RWPE1 (cell line): ENCODE data around the gene BCL3.

Experiments
- CTCF ChIA-PET: fragments of 350-600 bp; sonication (Branson Sonifier 250); formaldehyde crosslinking; extraction: SDS; loops from one replicate; lab custom pipeline; 2021; lab: Yijun Ruan, JAX
- POLR2A ChIA-PET: fragments of 400-600 bp; formaldehyde crosslinking; extraction: SDS; loops from one replicate; lab custom pipeline; 2020; ENCODE audit warnings: antibody characterized with exemption; ENCODE audit not compliant: low non-redundant PET; lab: Yijun Ruan, JAX
- DNase-seq: peaks from one replicate; pipeline ENCODE4 v3.0.0; 2012; ENCODE audit warnings: low spot score
- H3K27ac ChIP-seq: fragments of 450-650 bp; 2 replicates; pipeline ENCODE4 v1.5.1; 2017
- CTCF ChIP-seq: fragments of 450-650 bp; conservative IDR thresholded peaks from 2 replicates; pipeline ENCODE4 v1.5.1; 2017; ENCODE audit warnings: low read depth, mild to moderate bottlenecking

The BCL3 gene

GRCh38 chr19:44744871-44745332 lies 3.6 kb upstream of the BCL3 start:
- TF ChIP-seq CTCF: no peak
- CTCF ChIA-PET: interaction anchor here (1.9 kb wide), 1 partner anchor 21 kb away, joined by 11 read pairs; no protein-coding TSS in a partner anchor
- POLR2A ChIA-PET: no interaction called here
- no peak for DNase-seq
- H3K27ac ChIP-seq: peak overlapping the region; percentile 98

GRCh38 chr19:44745341-44745831 lies 3.1 kb upstream of the BCL3 start:
- ChIA-PET POLR2A (no interaction called here), CTCF (interaction anchor here (0.6 to 1.9 kb wide), 2 partner anchors 21 to 312 kb away, joined by 3 to 11 read pairs; no protein-coding TSS in a partner anchor)
- TF ChIP-seq CTCF: no peak
- H3K27ac ChIP-seq: peak overlapping the region; percentile 98
- no peak for DNase-seq

GRCh38 chr19:44745887-44746600 lies 2.5 kb upstream of the BCL3 start:
- TF ChIP-seq CTCF: no peak
- ChIA-PET CTCF (interaction anchor here (0.6 to 1.9 kb wide), 3 partner anchors 22 to 640 kb away, joined by 3 to 11 read pairs (median 3); no protein-coding TSS in a partner anchor), POLR2A (no interaction called here)
- peak overlapping the region; percentile 100 for H3K27ac ChIP-seq
- no peak for DNase-seq

- ChIA-PET CTCF (interaction anchor here (0.6 kb wide), 1 partner anchor 641 kb away, joined by 3 read pairs; no protein-coding TSS in a partner anchor), POLR2A (no interaction called here)
- peak overlapping the region; percentile 100 for H3K27ac ChIP-seq
- TF ChIP-seq CTCF: no peak
- DNase-seq: no peak
Measured at GRCh38 chr19:44746616-44746945, 1.9 kb upstream of the BCL3 start.

GRCh38 chr19:44746946-44747738 lies 1.4 kb upstream of the BCL3 start:
- CTCF ChIA-PET: interaction anchor here (0.6 kb wide), 1 partner anchor 641 kb away, joined by 3 read pairs; no protein-coding TSS in a partner anchor
- H3K27ac ChIP-seq: peak overlapping the region; percentile 100
- DNase-seq: peak; percentile 98
- POLR2A ChIA-PET: no interaction called here
- no peak for TF ChIP-seq CTCF

GRCh38 chr19:44747739-44748425 lies 626 bp upstream of the BCL3 start:
- POLR2A ChIA-PET: no interaction called here
- CTCF ChIA-PET: no interaction called here
- no peak for DNase-seq

More at GRCh38 chr19:44747739-44748425, 626 bp upstream of the BCL3 start:
- no peak for TF ChIP-seq CTCF
- H3K27ac ChIP-seq: peak overlapping the region; percentile 100
